HG03460 (cell line): ENCODE results near the gene UBE2QL1.

Experiments
- ATAC-seq: cut with Tn5 transposase; IDR thresholded peaks from one replicate; pipeline ENCODE4 v1.9.1; 2021; ENCODE audit not compliant: unreplicated experiment

Gene UBE2QL1

GRCh38 chr5:6448622-6449464 lies at the start of gene UBE2QL1:
Gene UBE2QL1 (plus strand): TSS chr5:6448859. CDS start chr5:6448894, 35 bp downstream.
- no peak for ATAC-seq

- no peak for ATAC-seq
Observed at GRCh38 chr5:6399980-6400910, 48.4 kb upstream of the UBE2QL1 start.

- ATAC-seq, result no peak
Observed at GRCh38 chr5:6401410-6401809, 47.2 kb upstream of the UBE2QL1 start.

- no peak for ATAC-seq
Observed at GRCh38 chr5:6402939-6403338, 45.7 kb upstream of the UBE2QL1 start.

GRCh38 chr5:6403416-6403815 lies 45.2 kb upstream of the UBE2QL1 start:
- ATAC-seq, result no peak

- ATAC-seq, result no peak
Observed at GRCh38 chr5:6404129-6404528, 44.5 kb upstream of the UBE2QL1 start.

- ATAC-seq, result no peak
Observed at GRCh38 chr5:6405591-6405990, 43.1 kb upstream of the UBE2QL1 start.

- ATAC-seq, result no peak
Observed at GRCh38 chr5:6407558-6408259, 41.0 kb upstream of the UBE2QL1 start.

GRCh38 chr5:6408260-6408596 lies 40.4 kb upstream of the UBE2QL1 start:
- ATAC-seq, result no peak

GRCh38 chr5:6408627-6409446 lies 39.8 kb upstream of the UBE2QL1 start:
- no peak for ATAC-seq

GRCh38 chr5:6410421-6410820 lies 38.2 kb upstream of the UBE2QL1 start:
- no peak for ATAC-seq

- ATAC-seq, result no peak
Observed at GRCh38 chr5:6411141-6411540, 37.5 kb upstream of the UBE2QL1 start.

- no peak for ATAC-seq
Observed at GRCh38 chr5:6412811-6413210, 35.8 kb upstream of the UBE2QL1 start.

- ATAC-seq, result no peak
Observed at GRCh38 chr5:6417657-6418056, 31.0 kb upstream of the UBE2QL1 start.

GRCh38 chr5:6418679-6419276 lies 29.9 kb upstream of the UBE2QL1 start:
- no peak for ATAC-seq

GRCh38 chr5:6419340-6419852 lies 29.3 kb upstream of the UBE2QL1 start:
- ATAC-seq, result no peak

- ATAC-seq, result no peak
Observed at GRCh38 chr5:6423327-6424109, 25.1 kb upstream of the UBE2QL1 start.

GRCh38 chr5:6424110-6424659 lies 24.5 kb upstream of the UBE2QL1 start:
- no peak for ATAC-seq

GRCh38 chr5:6424700-6425099 lies 24.0 kb upstream of the UBE2QL1 start:
- ATAC-seq, result no peak
